HG03571 (cell line): ENCODE measurements around the gene TBC1D16.
"Not testable (repeated sequence)": the region's sequence is repeated elsewhere in the genome, so short reads cannot be mapped to it uniquely, and the experiment has no call there.

Source experiments
- ATAC-seq: cut with Tn5 transposase; IDR thresholded peaks from one replicate; pipeline ENCODE4 v1.9.1; 2021; ENCODE audit not compliant: unreplicated experiment

TBC1D16 gene

DNA sequence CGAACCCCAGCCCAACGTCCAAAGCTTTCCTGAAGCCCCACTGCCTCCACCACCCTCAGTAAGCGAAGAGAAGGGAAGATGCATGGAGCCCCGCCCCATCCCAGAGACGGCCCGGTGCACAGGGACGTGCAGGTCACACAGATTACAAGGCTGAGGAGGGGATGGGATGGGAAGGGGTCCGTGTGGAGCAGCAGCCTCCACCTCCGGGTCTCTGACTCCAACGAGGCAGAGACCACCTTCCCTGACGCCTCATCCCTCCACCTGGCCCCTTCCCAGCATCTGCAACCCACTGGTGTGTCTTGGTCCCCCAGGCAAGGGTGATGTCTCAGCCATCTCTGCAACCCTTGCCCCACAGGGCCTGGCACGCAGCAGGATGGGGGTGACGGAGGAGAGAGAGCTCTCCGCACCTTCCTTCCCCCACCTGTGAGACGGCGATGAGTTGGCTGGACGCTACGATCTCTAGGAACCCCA is 58.5 kb downstream of the TBC1D16 start:
- ATAC-seq, result no peak

DNA sequence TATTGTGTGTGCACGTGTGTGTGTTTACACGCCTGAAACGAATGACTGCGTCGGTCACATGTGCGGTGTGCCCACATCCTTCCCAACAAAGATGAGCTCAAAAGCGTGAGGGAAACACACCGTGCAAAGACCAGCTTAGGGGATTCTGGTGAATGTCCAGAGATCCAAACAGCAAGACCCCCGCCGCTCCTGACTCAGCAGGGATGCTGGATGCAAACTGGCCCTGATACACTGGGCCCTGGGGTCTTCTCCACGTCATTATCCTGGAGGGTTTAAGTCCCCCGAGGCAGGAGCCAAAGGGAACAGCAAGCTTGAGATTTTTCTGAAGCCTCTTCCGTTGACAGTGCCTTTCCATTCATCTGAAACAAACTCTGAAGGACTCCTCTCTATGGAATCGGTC is 59.2 kb downstream of the TBC1D16 start:
- no peak for ATAC-seq

DNA sequence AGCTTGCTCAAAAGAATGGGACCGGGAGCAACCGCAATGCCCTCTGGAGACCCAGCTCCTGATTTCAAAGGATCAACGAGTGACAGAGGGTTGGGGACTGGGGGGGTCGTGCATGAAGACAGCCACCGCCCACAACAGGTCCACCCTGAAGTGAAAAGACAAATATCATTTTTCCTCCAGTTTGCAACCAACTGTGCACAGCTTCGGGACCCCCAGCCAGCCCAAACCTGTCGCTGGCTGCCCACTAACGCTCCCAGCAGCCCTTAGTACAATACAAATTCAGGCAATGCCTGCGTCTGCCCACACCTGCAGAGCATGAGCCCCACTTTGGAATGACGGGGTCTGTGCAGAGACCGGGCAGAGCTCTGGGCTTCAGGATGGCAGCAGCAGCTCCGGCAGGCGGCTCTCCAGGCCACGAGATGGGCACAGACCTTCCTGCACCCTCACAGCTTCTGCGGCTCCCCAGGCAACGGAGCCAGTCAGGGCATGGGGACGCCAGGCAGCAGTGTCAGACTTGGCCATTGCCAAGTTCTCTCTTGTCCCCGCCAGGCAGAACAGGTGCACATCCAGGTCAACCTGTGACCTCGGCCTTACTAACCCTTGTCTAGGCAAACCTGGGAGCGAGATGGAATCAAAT is 60.1 kb downstream of the TBC1D16 start:
- no peak for ATAC-seq

GRCh38 chr17:79974566-79975497 is 60.8 kb downstream of the TBC1D16 start:
- no peak for ATAC-seq

DNA sequence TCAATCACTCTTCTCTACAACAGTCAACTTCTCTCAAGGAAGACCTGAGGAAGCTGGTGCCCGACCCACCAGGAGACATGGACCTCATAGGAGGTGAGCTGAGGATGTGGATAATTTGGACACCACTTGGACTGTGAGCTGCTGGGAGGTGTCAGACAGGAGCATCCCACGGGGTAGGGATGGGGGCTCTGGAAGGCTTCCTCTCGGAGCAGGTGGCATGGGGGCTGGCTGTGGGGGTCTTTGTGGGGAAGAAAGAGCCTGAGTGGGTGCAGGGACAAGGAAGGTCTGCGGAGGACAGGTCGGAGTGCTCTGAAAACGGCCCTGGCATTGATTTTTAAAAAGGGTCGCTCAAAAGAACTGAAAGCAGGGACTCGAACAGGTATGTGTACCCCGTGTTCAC is 64.0 kb downstream of the TBC1D16 start:
- ATAC-seq, result no peak

- ATAC-seq, result no peak
Measured at GRCh38 chr17:79970576-79971068, 65.0 kb downstream of the TBC1D16 start.

GRCh38 chr17:79969906-79970305 is 65.8 kb downstream of the TBC1D16 start:
- ATAC-seq, result no peak

DNA sequence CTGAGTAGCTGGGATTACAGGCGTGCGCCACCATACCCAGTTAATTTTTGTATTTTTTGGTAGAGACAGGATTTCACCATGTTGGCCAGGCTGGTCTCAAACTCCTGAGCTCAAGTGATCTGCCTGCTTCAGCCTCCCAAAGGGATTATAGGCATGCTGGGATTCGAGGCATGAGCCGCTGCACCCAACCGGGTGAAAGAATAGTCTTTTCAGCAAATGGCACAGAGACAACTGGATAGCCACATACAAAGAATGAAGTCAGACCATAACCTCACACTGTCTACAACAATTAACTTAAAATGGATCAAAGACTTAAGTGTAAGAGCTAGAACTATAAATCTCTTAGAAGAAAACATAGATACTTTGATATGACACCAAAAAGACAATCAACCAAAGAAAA is 67.6 kb downstream of the TBC1D16 start:
- no peak for ATAC-seq

DNA sequence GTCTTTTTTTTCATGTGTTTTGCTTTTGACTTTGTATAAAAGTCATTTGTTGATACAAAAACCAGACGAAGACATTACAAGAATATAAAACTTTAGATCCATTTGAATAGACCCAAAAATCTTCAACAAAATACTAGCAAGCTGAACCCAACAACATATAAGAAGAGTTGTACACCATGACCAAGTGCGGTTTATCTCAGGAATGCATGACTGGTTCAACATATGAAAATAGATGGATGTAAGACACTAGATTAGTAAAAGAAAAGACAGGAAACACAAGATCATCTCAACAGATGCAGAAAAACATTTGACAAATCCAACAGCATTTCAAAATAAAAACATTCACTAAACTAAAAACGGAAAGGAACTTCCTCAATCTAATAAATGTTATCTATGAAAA is 69.0 kb downstream of the TBC1D16 start:
- no peak for ATAC-seq

DNA sequence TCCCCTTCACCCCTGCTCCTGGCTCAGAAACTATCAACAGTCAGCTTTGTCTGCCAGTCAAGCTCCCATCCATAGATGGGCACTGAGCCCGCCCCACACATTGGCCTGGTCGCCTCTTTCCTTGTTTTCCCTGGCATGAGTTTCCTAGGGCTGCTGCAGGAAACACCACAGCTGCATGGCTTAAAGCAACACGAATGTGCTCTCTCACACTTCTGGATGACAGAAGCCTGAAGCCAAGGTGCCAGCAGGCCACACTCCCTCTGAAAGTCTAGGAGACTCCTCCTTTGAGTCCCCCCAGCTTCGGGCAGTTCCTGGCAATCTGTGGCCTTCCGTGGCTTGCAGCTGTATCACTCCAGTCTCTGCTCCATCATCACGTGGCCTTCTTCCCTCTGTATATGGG is 69.9 kb downstream of the TBC1D16 start:
- no peak for ATAC-seq

GRCh38 chr17:79962467-79962866 is 73.2 kb downstream of the TBC1D16 start:
- ATAC-seq, result not testable (repeated sequence)

- ATAC-seq, result not testable (repeated sequence)
Measured at GRCh38 chr17:79961567-79961966, 74.1 kb downstream of the TBC1D16 start.

DNA sequence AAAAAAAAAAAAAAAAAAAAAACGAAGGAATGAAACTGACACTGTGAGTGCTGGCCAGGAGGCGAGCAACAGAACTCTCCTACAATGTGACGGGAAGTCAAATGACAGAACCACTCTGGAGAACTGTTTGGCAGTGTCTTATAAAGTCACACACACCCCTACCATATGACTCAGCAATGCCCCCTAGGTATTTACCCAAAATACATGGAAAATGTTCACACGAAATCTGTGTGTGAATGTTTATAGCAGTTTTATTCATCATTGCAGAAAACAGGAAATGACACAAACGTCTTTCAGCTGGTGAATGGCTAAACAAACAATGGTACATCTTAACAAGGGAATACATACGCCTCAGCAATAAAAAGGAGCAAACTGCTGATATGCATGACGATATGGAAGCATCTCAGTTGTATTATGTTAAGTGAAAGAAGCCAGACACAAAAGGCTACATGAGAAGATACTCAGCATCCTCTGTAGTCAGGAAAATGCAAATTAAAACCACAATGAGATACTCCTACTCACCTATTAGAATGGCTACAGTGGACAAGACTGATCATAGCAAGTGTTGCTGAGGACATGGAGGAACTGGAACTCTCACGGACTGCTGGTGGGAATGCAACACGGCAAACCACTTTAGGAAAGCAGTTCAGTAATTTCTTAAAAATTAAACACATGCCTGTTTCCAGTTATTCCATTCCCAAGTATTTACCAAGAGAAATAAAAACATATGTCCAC is 74.7 kb downstream of the TBC1D16 start:
- ATAC-seq, result no peak

- ATAC-seq, result no peak
Measured at GRCh38 chr17:79959042-79959441, 76.6 kb downstream of the TBC1D16 start.

GRCh38 chr17:79956853-79957252 is 78.8 kb downstream of the TBC1D16 start:
- ATAC-seq, result no peak

- not testable (repeated sequence) for ATAC-seq
Measured at GRCh38 chr17:79956441-79956735, 79.3 kb downstream of the TBC1D16 start.

GRCh38 chr17:79955691-79956440 is 79.8 kb downstream of the TBC1D16 start:
- no peak for ATAC-seq

DNA sequence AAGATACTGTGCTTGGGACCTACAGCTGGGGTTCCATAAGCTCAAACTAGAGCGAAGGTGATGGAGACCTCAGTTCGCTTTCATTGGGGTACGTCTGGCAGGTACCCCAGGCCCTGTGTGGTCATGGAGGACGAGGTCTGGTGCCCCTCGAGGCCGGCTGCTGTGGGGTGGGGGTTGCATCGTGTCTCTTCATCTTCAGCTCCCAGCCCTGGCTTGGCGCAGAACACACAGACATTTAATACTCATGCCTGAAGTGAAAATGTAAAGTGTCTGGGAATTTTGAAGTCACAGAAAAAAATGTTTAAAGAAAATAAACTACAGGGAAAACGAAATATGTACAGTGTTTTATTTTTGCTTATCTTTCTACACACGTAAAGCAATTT is 80.5 kb downstream of the TBC1D16 start:
- ATAC-seq, result no peak

DNA sequence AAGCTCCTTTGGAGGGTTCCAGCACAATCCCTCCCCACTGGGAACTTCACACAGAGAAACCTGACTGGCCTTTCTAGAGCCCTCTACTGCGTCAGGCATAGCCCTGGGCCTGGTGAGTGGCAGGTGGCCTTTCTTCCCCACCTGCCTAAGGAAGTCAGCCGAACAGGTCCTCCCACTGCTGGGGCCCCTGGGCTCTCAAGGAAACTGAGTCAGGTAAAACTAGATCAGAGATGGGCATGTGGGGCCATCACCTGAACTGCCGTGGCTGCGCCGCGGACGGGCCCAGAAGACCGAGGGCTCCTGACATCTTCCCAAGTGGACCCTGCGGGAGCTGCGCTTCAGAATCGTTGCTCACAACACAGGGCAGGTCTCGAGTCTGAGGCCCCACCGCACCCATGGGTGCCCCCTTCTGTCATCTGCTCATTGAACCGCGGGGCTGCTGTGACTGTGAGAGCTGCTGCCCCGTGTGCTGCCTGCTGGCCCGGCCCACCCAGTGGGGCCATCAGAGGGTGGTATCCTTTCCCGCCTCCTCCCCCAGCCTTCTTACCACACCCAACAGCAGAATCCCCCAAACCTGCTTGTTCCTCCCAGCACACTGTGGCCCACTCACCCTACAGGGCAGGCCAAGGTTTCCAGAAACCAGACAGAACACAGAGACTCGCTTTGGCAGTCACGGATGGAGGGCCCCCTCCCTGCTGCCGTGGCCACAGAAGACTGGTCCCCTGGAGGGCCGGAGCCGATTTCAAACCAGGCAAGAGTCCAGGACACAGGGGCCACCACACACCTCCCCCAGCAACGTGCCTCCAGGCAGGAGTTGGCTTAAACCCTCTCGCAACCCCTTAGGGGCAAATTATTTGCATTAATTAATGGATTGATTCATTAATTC is 81.1 kb downstream of the TBC1D16 start:
- no peak for ATAC-seq

- no peak for ATAC-seq
Measured at GRCh38 chr17:79953335-79953734, 82.3 kb downstream of the TBC1D16 start.
